Measurements from ENCODE around the gene MAPK14.
"Not testable (repeated sequence)": the region's sequence is repeated elsewhere in the genome, so short reads cannot be mapped to it uniquely, and the experiment has no call there.

MAPK14 gene

GRCh38 chr6:36027501-36028087 lies at the start of gene MAPK14:
Gene MAPK14, plus strand, starts transcription at chr6:36027808. Its CDS starts 350 bp downstream, at chr6:36028158.
- DNase-seq: peak; percentile 94

- DNase-seq: not testable (repeated sequence)
Measured at GRCh38 chr6:35980126-35980525, 47.5 kb upstream of the MAPK14 start.

- peak; percentile 9 for DNase-seq
Measured at GRCh38 chr6:35980991-35981645, 46.5 kb upstream of the MAPK14 start.

GRCh38 chr6:35984701-35985100 lies 42.9 kb upstream of the MAPK14 start:
- DNase-seq: no peak

GRCh38 chr6:35988047-35988446 lies 39.6 kb upstream of the MAPK14 start:
- not testable (repeated sequence) for DNase-seq

- no peak for DNase-seq
Measured at GRCh38 chr6:35993150-35993549, 34.5 kb upstream of the MAPK14 start.

- no peak for DNase-seq
Measured at GRCh38 chr6:36000451-36000850, 27.2 kb upstream of the MAPK14 start.

- no peak for DNase-seq
Measured at GRCh38 chr6:36015666-36016065, 11.9 kb upstream of the MAPK14 start.

GRCh38 chr6:36018339-36018738 lies 9.3 kb upstream of the MAPK14 start:
- no peak for DNase-seq

- DNase-seq: no peak
Measured at GRCh38 chr6:36019167-36019566, 8.4 kb upstream of the MAPK14 start.

GRCh38 chr6:36020154-36020553 lies 7.5 kb upstream of the MAPK14 start:
- no peak for DNase-seq

GRCh38 chr6:36023996-36024795 lies 3.4 kb upstream of the MAPK14 start, which contains the start of gene SLC26A8:
Gene SLC26A8, minus strand, starts transcription at chr6:36024641. Its CDS starts 4,934 bp downstream, at chr6:36019707.
- DNase-seq: no peak

- no peak for DNase-seq
Measured at GRCh38 chr6:36025260-36025931, 2.2 kb upstream of the MAPK14 start.

- no peak for DNase-seq
Measured at GRCh38 chr6:36025932-36026327, 1.7 kb upstream of the MAPK14 start.

- no peak for DNase-seq
Measured at GRCh38 chr6:36028088-36028876, 674 bp downstream of the MAPK14 start.

GRCh38 chr6:36028877-36029324 lies 1.3 kb downstream of the MAPK14 start:
- no peak for DNase-seq

GRCh38 chr6:36029464-36029863 lies 1.9 kb downstream of the MAPK14 start:
- DNase-seq: no peak

- no peak for DNase-seq
Measured at GRCh38 chr6:36032261-36032660, 4.7 kb downstream of the MAPK14 start.

GRCh38 chr6:36033144-36033543 lies 5.5 kb downstream of the MAPK14 start:
- not testable (repeated sequence) for DNase-seq

GRCh38 chr6:36033935-36034334 lies 6.3 kb downstream of the MAPK14 start:
- DNase-seq: no peak

- DNase-seq: no peak
Measured at GRCh38 chr6:36034441-36034840, 6.8 kb downstream of the MAPK14 start.

GRCh38 chr6:36035225-36035624 lies 7.6 kb downstream of the MAPK14 start:
- no peak for DNase-seq
